Activated T-helper 1 cell treated with anti-CD3 and anti-CD28 coated beads, Interleukin-2, amount 50 U/mL, for 16 hours (primary cell): ENCODE measurements around the gene TMEM11.

Source experiments
- DNase-seq, 2 donors: peaks; one replicate each; pipeline ENCODE4 v3.0.0-alpha.2; 2020; ENCODE audit warnings: low read depth in 1 of 2, low spot score in 1 of 2

The TMEM11 gene

GRCh38 chr17:21163101-21163500, 50.9 kb downstream of the TMEM11 start:
- DNase-seq = no peak

DNA sequence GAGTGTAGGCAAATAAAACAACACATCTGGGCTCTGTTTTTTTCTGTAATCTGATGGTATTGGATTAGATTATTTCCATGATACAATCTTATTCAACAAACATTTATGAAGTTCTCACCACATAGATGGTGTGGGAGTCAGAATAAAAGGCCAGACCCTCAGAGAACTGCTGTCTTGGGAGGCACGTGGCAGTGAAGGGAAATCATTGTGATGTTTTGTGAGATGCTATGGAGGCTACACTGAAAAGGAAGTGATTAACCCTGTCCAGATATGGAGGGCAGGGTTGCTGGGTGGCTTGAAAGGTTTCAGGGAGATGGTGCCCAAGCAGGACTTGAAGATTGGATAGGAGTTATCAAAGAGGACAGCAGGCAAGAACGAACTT, 51.6 kb downstream of the TMEM11 start:
- no peak for DNase-seq

DNA sequence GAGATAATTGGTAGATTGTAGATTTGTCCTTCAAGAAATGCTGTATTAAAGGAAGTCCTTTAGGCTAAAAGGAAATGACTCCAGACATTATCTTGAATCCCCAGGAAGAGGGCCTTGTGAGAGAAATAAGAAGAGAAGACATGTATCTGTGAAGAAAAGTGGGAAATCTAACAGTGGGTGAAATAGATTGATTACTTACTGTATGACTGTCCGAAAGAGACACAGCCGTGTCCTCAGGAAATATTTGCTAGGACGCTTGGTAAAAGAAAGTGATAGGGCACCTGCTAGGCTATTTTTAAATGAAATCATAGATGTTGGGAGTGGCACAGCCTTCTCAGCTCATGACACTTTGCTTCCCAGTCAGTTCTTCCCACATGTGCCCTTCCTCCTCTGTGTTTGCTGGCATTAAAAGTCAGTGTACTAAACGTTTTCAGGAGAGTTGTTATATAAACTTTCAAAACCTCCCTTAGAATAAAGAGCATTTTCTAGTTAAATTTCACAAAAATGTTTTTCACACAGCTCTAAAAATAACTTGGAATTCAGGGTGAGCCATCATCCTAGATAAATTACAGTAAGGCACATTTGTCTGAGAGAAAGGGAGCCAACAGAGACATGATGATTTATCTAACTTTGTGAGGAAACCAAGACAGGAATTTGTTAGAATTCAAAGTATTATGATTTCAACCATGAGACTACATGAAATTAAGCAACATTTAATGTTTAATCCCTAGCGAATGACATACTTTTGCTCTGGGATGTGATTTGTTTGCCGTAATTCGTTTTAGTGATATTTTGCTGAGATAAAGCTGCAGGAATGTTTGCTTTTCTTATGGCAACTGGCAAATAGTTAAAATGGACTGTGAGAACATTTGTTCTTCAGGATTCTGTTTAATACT, 52.2 kb downstream of the TMEM11 start:
- DNase-seq = no peak

GRCh38 chr17:21160401-21160800, 53.6 kb downstream of the TMEM11 start:
- DNase-seq = no peak

- no peak for DNase-seq
Observed at GRCh38 chr17:21157586-21158370, 56.2 kb downstream of the TMEM11 start.

DNA sequence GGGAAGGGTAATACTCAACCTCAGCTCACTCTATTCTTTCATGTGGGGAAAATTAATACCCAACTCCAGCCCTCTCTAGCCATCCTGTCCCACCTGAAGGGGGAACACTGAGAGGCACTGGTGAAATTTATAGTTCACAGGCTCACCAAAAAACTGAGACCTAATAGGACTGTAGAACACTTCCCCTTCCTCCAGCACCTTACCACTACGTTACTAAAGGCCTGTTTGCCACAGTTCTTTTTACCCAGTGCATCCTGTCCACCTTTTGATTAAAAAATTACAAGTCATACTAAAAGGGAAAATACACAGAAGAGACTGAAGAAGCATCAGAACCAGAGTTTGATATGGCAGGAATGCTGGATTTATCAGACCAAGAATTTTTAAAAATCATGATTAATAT, 61.2 kb downstream of the TMEM11 start:
- DNase-seq = no peak

- no peak for DNase-seq
Observed at GRCh38 chr17:21149621-21150020, 64.3 kb downstream of the TMEM11 start.
